A673 (cell line): ENCODE results near the gene TBC1D22A.

Source experiments
- CTCF ChIP-seq: fragments of 300-800, 200-600 bp; sonication (generic); conservative IDR thresholded peaks from 2 replicates; pipeline ENCODE4 v1.5.1; 2017; ENCODE audit warnings: low read depth, mild to moderate bottlenecking, antibody characterized with exemption, low read length, moderate library complexity, mixed read lengths
- EZH2 ChIP-seq: fragments of 200-600 bp; sonication (generic); IDR thresholded peaks from 2 replicates; pipeline ENCODE4 v1.6.1; 2017; ENCODE audit warnings: borderline replicate concordance, low read depth, mild to moderate bottlenecking, mixed read lengths, antibody characterized with exemption, low read length; ENCODE audit not compliant: poor library complexity, severe bottlenecking

GRCh38 chr22:47149976-47150375 is 387.5 kb downstream of the TBC1D22A start:
- TF ChIP-seq CTCF, result no peak
- no peak for TF ChIP-seq EZH2
